Measurements from ENCODE around the gene SUPT20H. TPM values are rescaled to one million over a fixed set of nuclear protein-coding genes. Genes with fewer than 3 reads are reported as not detected.

The SUPT20H gene
- total and polyA plus RNA-seq, 2 experiments from 2014 or later: 49.8 to 64.2 TPM

- H3K27ac ChIP-seq: no peak overlapping the region
These were observed 35.4 kb upstream of the SUPT20H start for GRCh38 chr13:37094840-37095239.

GRCh38 chr13:37094099-37094498 lies 34.6 kb upstream of the SUPT20H start:
- H3K27me3 ChIP-seq: no peaks in the 10 kb centered on the region
- H3K36me3 ChIP-seq: no peaks in the 10 kb centered on the region
- DNase-seq (ENCODE audit: low read depth in 1 of 2, low spot score in 1 of 2): no peak
- no peak for TF ChIP-seq CTCF (IDR thresholded peaks at IDR 0.05; ENCODE audit: low read depth, low read length)
- H3K4me3 ChIP-seq: no peak overlapping the region
- no peak overlapping the region for H3K27ac ChIP-seq
- no peaks in the 10 kb centered on the region for H3K9me3 ChIP-seq (ENCODE audit: low read depth)
- H3K4me1 ChIP-seq (ENCODE audit: low read depth): no peaks in the 10 kb centered on the region

More at GRCh38 chr13:37094840-37095239, 35.4 kb upstream of the SUPT20H start:
- no peak for TF ChIP-seq CTCF (IDR thresholded peaks at IDR 0.05; ENCODE audit: low read depth, low read length)
- Histone ChIP-seq H3K4me3 (no peak overlapping the region), H3K27me3 (no peaks in the 10 kb centered on the region), H3K36me3 (no peaks in the 10 kb centered on the region), H3K9me3 (ENCODE audit: low read depth) (no peaks in the 10 kb centered on the region), H3K4me1 (ENCODE audit: low read depth) (no peaks in the 10 kb centered on the region)
- no peak for DNase-seq (ENCODE audit: low read depth in 1 of 2, low spot score in 1 of 2)

- no peak for TF ChIP-seq CTCF (IDR thresholded peaks at IDR 0.05; ENCODE audit: low read depth, low read length)
- Histone ChIP-seq H3K4me1 (ENCODE audit: low read depth) (no peaks in the 10 kb centered on the region), H3K9me3 (ENCODE audit: low read depth) (no peaks in the 10 kb centered on the region), H3K36me3 (no peaks in the 10 kb centered on the region), H3K27ac (no peak overlapping the region), H3K4me3 (no peak overlapping the region), H3K27me3 (no peaks in the 10 kb centered on the region)
- no peak for DNase-seq (ENCODE audit: low read depth in 1 of 2, low spot score in 1 of 2)
These were observed 32.3 kb upstream of the SUPT20H start for GRCh38 chr13:37091835-37092234.

- no peak for DNase-seq (ENCODE audit: low read depth in 1 of 2, low spot score in 1 of 2)
- Histone ChIP-seq H3K4me1 (ENCODE audit: low read depth) (no peaks in the 10 kb centered on the region), H3K27ac (no peak overlapping the region), H3K27me3 (no peaks in the 10 kb centered on the region), H3K4me3 (no peak overlapping the region), H3K9me3 (ENCODE audit: low read depth) (no peaks in the 10 kb centered on the region), H3K36me3 (no peaks in the 10 kb centered on the region)
- no peak for TF ChIP-seq CTCF (IDR thresholded peaks at IDR 0.05; ENCODE audit: low read depth, low read length)
These were observed 31.4 kb upstream of the SUPT20H start for GRCh38 chr13:37090912-37091311.

GRCh38 chr13:37089495-37089894 lies 30.0 kb upstream of the SUPT20H start:
- Histone ChIP-seq H3K9me3 (ENCODE audit: low read depth) (no peaks in the 10 kb centered on the region), H3K27me3 (no peaks in the 10 kb centered on the region), H3K4me3 (no peak overlapping the region), H3K4me1 (ENCODE audit: low read depth) (no peaks in the 10 kb centered on the region), H3K27ac (no peak overlapping the region), H3K36me3 (no peaks in the 10 kb centered on the region)
- no peak for DNase-seq (ENCODE audit: low read depth in 1 of 2, low spot score in 1 of 2)
- TF ChIP-seq CTCF (IDR thresholded peaks at IDR 0.05; ENCODE audit: low read depth, low read length): no peak

GRCh38 chr13:37087486-37087885 lies 28.0 kb upstream of the SUPT20H start:
- Histone ChIP-seq H3K4me1 (ENCODE audit: low read depth) (no peaks in the 10 kb centered on the region), H3K4me3 (no peak overlapping the region), H3K27ac (no peak overlapping the region), H3K27me3 (no peaks in the 10 kb centered on the region), H3K9me3 (ENCODE audit: low read depth) (no peaks in the 10 kb centered on the region), H3K36me3 (no peaks in the 10 kb centered on the region)
- no peak for TF ChIP-seq CTCF (IDR thresholded peaks at IDR 0.05; ENCODE audit: low read depth, low read length)
- DNase-seq (ENCODE audit: low read depth in 1 of 2, low spot score in 1 of 2): no peak
